Measurements from ENCODE around the gene NLRP6.

The NLRP6 gene

GRCh38 chr11:282630-283360, 4.6 kb downstream of the NLRP6 start:
- DNase-seq, result no peak

GRCh38 chr11:283405-284104, 5.3 kb downstream of the NLRP6 start:
- DNase-seq, result no peak

- DNase-seq, result no peak
Measured at GRCh38 chr11:284105-285020, 6.2 kb downstream of the NLRP6 start.

GRCh38 chr11:285021-285893, 7.0 kb downstream of the NLRP6 start:
- no peak for DNase-seq

GRCh38 chr11:285894-286220, 7.7 kb downstream of the NLRP6 start:
- DNase-seq, result no peak

- peak; percentile 66 for DNase-seq
Measured at GRCh38 chr11:286977-287820, 9.0 kb downstream of the NLRP6 start.

GRCh38 chr11:287821-288477, 9.7 kb downstream of the NLRP6 start:
- DNase-seq, result peak; percentile 57

GRCh38 chr11:288478-289397, 10.5 kb downstream of the NLRP6 start, which contains the start of gene PGGHG:
TSS of gene PGGHG (plus strand) at chr11:289126. CDS start at chr11:289817, 691 bp downstream.
- DNase-seq, result peak; percentile 51

- DNase-seq, result no peak
Measured at GRCh38 chr11:289398-289711, 11.1 kb downstream of the NLRP6 start.

GRCh38 chr11:289712-290620, 11.8 kb downstream of the NLRP6 start:
- no peak for DNase-seq

GRCh38 chr11:290621-291231, 12.5 kb downstream of the NLRP6 start:
- DNase-seq, result no peak

- no peak for DNase-seq
Measured at GRCh38 chr11:291281-292210, 13.3 kb downstream of the NLRP6 start.

- no peak for DNase-seq
Measured at GRCh38 chr11:292211-293121, 14.3 kb downstream of the NLRP6 start.

GRCh38 chr11:293271-293851, 15.2 kb downstream of the NLRP6 start:
- no peak for DNase-seq

GRCh38 chr11:293852-294661, 15.8 kb downstream of the NLRP6 start:
- no peak for DNase-seq

Data from stimulated activated naive CD4-positive, alpha-beta T cell treated with Interleukin-2 at 50 U/mL for 16 hours (primary cell).